HAP-1 (cell line): ENCODE measurements around the gene SLC12A2.
A peak's percentile ranks its signal among the peaks of the same experiment; 100 is the strongest.

Source experiments
- DNase-seq, 2 experiments: peaks; one replicate each; pipeline ENCODE4 v3.0.0-alpha.2; 2016 to 2020; ENCODE audit warnings: low spot score in 2 of 2
- H3K27me3 ChIP-seq: fragments of 250-450 bp; sonication (Bioruptor Pico); 2 replicates; pipeline ENCODE4 v1.5.1; 2020; ENCODE audit warnings: low read depth, mild to moderate bottlenecking, moderate library complexity
- H3K36me3 ChIP-seq: fragments of 250-450 bp; sonication (Bioruptor Pico); replicated peaks from 2 replicates; pipeline ENCODE4 v1.5.1; 2020; ENCODE audit warnings: mild to moderate bottlenecking
- H3K4me1 ChIP-seq: fragments of 250-450 bp; sonication (Bioruptor Pico); 2 replicates; pipeline ENCODE4 v1.5.1; 2020; ENCODE audit warnings: mild to moderate bottlenecking
- H3K4me3 ChIP-seq: fragments of 250-450 bp; sonication (Bioruptor Pico); 2 replicates; pipeline ENCODE4 v1.5.1; 2020; ENCODE audit warnings: mild to moderate bottlenecking, moderate library complexity
- H3K9me3 ChIP-seq: fragments of 250-450 bp; sonication (Bioruptor Pico); 2 replicates; pipeline ENCODE4 v1.5.1; 2020; ENCODE audit warnings: mild to moderate bottlenecking, moderate library complexity
- in situ Hi-C: fragments of 300-500 bp; cut with MboI; formaldehyde crosslinking; loops from 3 replicates; pipeline ENCODE4 v1.14.3; 2020; ENCODE audit warnings: low sequenced_read_pairs, inconsistent platforms, mixed read lengths

Gene SLC12A2

GRCh38 chr5:128082551-128083032 is 974 bp upstream of the SLC12A2 start:
- Histone ChIP-seq H3K4me1 (peaks cover 25% of the 10 kb centered on the region), H3K9me3 (no peaks in the 10 kb centered on the region), H3K27me3 (no peaks in the 10 kb centered on the region), H3K36me3 (no peaks in the 10 kb centered on the region), H3K4me3 (peak overlapping the region; percentile 79)
- in situ Hi-C loops, result no loop called here
- no peak for DNase-seq

DNA sequence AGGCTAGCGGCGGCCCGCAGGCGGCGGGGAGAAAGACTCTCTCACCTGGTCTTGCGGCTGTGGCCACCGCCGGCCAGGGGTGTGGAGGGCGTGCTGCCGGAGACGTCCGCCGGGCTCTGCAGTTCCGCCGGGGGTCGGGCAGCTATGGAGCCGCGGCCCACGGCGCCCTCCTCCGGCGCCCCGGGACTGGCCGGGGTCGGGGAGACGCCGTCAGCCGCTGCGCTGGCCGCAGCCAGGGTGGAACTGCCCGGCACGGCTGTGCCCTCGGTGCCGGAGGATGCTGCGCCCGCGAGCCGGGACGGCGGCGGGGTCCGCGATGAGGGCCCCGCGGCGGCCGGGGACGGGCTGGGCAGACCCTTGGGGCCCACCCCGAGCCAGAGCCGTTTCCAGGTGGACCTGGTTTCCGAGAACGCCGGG is 253 bp downstream of the SLC12A2 start:
- Histone ChIP-seq H3K36me3 (no peaks in the 10 kb centered on the region), H3K9me3 (no peaks in the 10 kb centered on the region), H3K4me3 (peak overlapping the region; percentile 79), H3K27me3 (no peaks in the 10 kb centered on the region), H3K4me1 (peaks cover 25% of the 10 kb centered on the region)
- DNase-seq, result no peak
- in situ Hi-C loops, result no loop called here

- Histone ChIP-seq H3K9me3 (no peaks in the 10 kb centered on the region), H3K36me3 (no peaks in the 10 kb centered on the region), H3K4me1 (peaks cover 25% of the 10 kb centered on the region), H3K4me3 (peak overlapping the region; percentile 79), H3K27me3 (no peaks in the 10 kb centered on the region)
- DNase-seq, result peak in 1 of 2 experiments; percentile 56
- in situ Hi-C loops, result no loop called here
Measured at GRCh38 chr5:128084228-128085167, 932 bp downstream of the SLC12A2 start.

GRCh38 chr5:128085413-128085812 is 1.8 kb downstream of the SLC12A2 start:
- no peaks in the 10 kb centered on the region for H3K36me3 ChIP-seq
- H3K4me3 ChIP-seq, result peak overlapping the region; percentile 79
- in situ Hi-C loops, result no loop called here
- H3K27me3 ChIP-seq, result no peaks in the 10 kb centered on the region
- H3K9me3 ChIP-seq, result no peaks in the 10 kb centered on the region
- peaks cover 24% of the 10 kb centered on the region for H3K4me1 ChIP-seq
- no peak for DNase-seq

DNA sequence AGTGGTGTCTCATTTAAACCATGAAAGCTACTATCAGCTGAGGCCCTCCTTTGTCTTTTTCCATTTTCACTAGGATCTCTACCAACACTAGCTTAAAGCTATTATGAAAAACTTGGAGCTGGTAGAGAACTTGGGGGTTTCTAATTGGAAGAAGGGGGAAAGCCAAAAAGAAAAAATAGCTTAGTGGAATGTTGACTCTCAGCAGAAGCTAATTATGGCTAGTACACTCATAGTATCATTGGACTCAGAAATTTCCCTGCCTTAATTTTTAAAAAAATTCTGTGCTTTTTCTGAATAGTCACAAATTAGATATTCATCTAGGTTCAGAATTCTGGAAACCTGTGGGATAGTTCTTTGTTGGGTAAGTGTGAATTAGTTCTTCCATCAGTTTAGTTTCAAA is 8.0 kb downstream of the SLC12A2 start:
- no peak overlapping the region for H3K4me3 ChIP-seq
- in situ Hi-C loops, result no loop called here
- H3K36me3 ChIP-seq, result no peaks in the 10 kb centered on the region
- 0 out of 2 replicates have a peak, but pooled peaks cover 1% of the 10 kb centered on the region for H3K9me3 ChIP-seq
- H3K27me3 ChIP-seq, result no peaks in the 10 kb centered on the region
- peaks cover under 1% of the 10 kb centered on the region; the same call in 1 of the 2 replicates for H3K4me1 ChIP-seq
- DNase-seq, result no peak

DNA sequence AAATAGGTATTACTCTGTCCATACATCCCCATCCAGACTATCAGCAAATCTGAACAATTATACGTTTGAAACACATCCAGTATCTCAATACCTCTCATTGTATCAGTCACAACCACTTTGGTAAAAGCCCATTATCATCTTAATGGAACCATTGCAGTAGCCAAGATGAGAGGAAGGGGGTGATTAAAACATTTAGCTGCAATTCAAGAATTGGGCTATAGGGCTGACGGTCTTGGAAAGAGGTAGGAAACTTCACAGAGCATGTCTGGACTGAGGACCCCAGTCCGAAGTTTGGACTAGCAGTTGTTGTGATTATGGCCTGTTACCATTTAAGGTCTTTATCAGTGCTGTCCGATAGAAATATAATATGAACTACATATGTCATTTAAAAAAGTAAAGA is 8.6 kb downstream of the SLC12A2 start:
- Histone ChIP-seq H3K36me3 (no peaks in the 10 kb centered on the region), H3K27me3 (no peaks in the 10 kb centered on the region), H3K4me1 (no peaks in the 10 kb centered on the region), H3K4me3 (no peak overlapping the region), H3K9me3 (0 out of 2 replicates have a peak, but pooled peaks cover 4% of the 10 kb centered on the region)
- no peak for DNase-seq
- in situ Hi-C loops, result no loop called here

DNA sequence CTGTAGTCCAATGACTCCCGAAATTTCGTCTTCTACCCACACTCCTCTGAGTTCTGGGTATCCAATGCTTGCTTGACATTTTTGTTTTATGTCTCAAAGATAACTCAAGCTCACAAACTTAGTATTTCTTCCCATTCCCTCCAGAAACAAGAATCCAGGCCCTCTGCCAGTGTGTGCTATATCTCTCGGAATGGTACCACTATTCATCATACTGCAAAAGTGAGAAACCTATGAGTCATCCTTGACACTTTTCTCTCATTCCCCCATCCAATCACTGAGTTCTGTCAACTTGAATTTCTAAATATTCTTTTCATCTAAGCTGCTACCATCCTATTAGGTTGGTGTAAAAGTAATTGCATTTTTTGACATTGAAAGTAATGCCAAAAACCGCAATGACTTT is 9.8 kb downstream of the SLC12A2 start:
- in situ Hi-C loops, result no loop called here
- Histone ChIP-seq H3K27me3 (no peaks in the 10 kb centered on the region), H3K4me1 (no peaks in the 10 kb centered on the region), H3K36me3 (no peaks in the 10 kb centered on the region), H3K9me3 (peaks cover 6% of the 10 kb centered on the region; the same call in 1 of the 2 replicates), H3K4me3 (no peak overlapping the region)
- DNase-seq, result no peak

DNA sequence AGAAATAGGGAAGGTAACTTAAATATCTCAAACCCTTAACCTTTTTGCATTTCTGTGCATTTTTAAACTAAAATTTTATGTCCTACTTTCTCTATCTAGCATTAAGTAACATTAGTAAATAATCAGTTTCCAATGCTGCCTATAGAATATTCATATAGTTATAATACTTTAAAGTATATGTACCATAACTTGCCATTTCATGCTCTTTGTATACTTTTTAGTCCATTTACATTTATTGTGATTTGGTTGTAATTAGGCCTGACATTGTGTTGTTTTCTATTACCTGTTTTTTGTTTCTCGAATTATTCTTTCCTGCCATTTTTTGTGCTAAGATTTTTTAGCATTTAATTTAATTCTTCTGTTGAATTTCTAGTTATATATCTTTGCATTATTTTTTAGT is 13.7 kb downstream of the SLC12A2 start:
- peaks cover 6% of the 10 kb centered on the region; the same call in 1 of the 2 replicates for H3K9me3 ChIP-seq
- no peak overlapping the region for H3K4me3 ChIP-seq
- no peak for DNase-seq
- H3K27me3 ChIP-seq, result no peaks in the 10 kb centered on the region
- in situ Hi-C loops, result no loop called here
- H3K36me3 ChIP-seq, result no peaks in the 10 kb centered on the region
- peaks cover 20% of the 10 kb centered on the region for H3K4me1 ChIP-seq

- no peak for DNase-seq
- in situ Hi-C loops, result no loop called here
- Histone ChIP-seq H3K36me3 (no peaks in the 10 kb centered on the region), H3K27me3 (no peaks in the 10 kb centered on the region), H3K9me3 (peaks cover 6% of the 10 kb centered on the region; the same call in 1 of the 2 replicates), H3K4me1 (peaks cover 20% of the 10 kb centered on the region), H3K4me3 (no peak overlapping the region)
Measured at GRCh38 chr5:128097781-128098180, 14.2 kb downstream of the SLC12A2 start.

GRCh38 chr5:128099944-128100343 is 16.4 kb downstream of the SLC12A2 start:
- H3K4me1 ChIP-seq, result peaks cover 20% of the 10 kb centered on the region
- DNase-seq, result peak; percentile 10 to 80
- H3K36me3 ChIP-seq, result no peaks in the 10 kb centered on the region
- peaks cover 6% of the 10 kb centered on the region; the same call in 1 of the 2 replicates for H3K9me3 ChIP-seq
- H3K4me3 ChIP-seq, result no peak overlapping the region
- H3K27me3 ChIP-seq, result no peaks in the 10 kb centered on the region
- in situ Hi-C loops, result no loop called here

- in situ Hi-C loops, result no loop called here
Measured at GRCh38 chr5:128100860-128101557, 17.4 kb downstream of the SLC12A2 start.

GRCh38 chr5:128101676-128102075 is 18.1 kb downstream of the SLC12A2 start:
- in situ Hi-C loops, result no loop called here
- Histone ChIP-seq H3K36me3 (no peaks in the 10 kb centered on the region), H3K4me1 (peaks cover 20% of the 10 kb centered on the region), H3K4me3 (no peak overlapping the region), H3K27me3 (no peaks in the 10 kb centered on the region), H3K9me3 (peaks cover 4% of the 10 kb centered on the region; the same call in 1 of the 2 replicates)
- DNase-seq, result peak in 1 of 2 experiments; percentile 10

More at GRCh38 chr5:128100860-128101557, 17.4 kb downstream of the SLC12A2 start:
- peaks cover 6% of the 10 kb centered on the region; the same call in 1 of the 2 replicates for H3K9me3 ChIP-seq
- no peak overlapping the region for H3K4me3 ChIP-seq
- H3K36me3 ChIP-seq, result no peaks in the 10 kb centered on the region
- H3K27me3 ChIP-seq, result no peaks in the 10 kb centered on the region
- H3K4me1 ChIP-seq, result peaks cover 20% of the 10 kb centered on the region
- DNase-seq, result no peak

GRCh38 chr5:128105203-128105602 is 21.6 kb downstream of the SLC12A2 start:
- no peak for DNase-seq
- Histone ChIP-seq H3K4me3 (no peak overlapping the region), H3K36me3 (no peaks in the 10 kb centered on the region), H3K27me3 (no peaks in the 10 kb centered on the region), H3K4me1 (peaks cover 13% of the 10 kb centered on the region), H3K9me3 (no peaks in the 10 kb centered on the region)
- in situ Hi-C loops, result no loop called here

DNA sequence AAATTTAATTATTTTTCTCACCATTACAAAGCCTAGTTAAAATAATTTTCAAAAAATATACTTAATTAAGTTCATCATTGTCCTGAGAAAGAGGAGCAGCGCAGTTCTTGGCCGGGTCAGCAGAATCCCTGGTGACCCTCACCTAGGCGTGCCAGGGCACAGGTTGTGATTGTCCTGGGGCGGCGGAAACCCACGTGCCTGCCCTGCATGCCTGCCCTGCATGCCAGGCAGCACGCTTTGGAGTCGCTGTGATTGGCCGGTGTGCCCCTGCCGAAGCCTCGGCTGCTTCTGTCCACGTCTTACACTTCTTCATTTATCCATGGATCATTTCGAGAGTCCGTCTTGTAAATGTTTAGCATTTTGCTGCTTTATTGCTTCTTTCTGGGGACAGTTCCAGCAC is 25.6 kb downstream of the SLC12A2 start:
- H3K36me3 ChIP-seq, result peaks cover 2% of the 10 kb centered on the region
- H3K4me1 ChIP-seq, result no peaks in the 10 kb centered on the region
- H3K27me3 ChIP-seq, result no peaks in the 10 kb centered on the region
- in situ Hi-C loops, result no loop called here
- DNase-seq, result no peak
- no peak overlapping the region for H3K4me3 ChIP-seq
- H3K9me3 ChIP-seq, result no peaks in the 10 kb centered on the region
